GM12878 (cell line): Measurements from ENCODE around the gene TTC39B. TPM values are rescaled to one million over a fixed set of nuclear protein-coding genes. Genes with fewer than 3 reads are reported as not detected.

ENCODE experiments used
- ATAC-seq: fragments of 200-7000 bp; cut with Tn5 transposase; 3 replicates; pipeline ENCODE4 v1.9.1; 2020; ENCODE audit warnings: mild to moderate bottlenecking, moderate library complexity
- BruUV-seq: library from RNA; stranded (reverse); fragments of 400-500 nt; replicated peaks from 2 replicates; lab custom pipeline; 2021; lab: Mats Ljungman, UMichigan
- CTCF ChIA-PET: fragments of 300-600 bp; sonication (Branson Sonifier 250); formaldehyde crosslinking; extraction: SDS; loops from one replicate; lab custom pipeline; 2021; ENCODE audit warnings: inconsistent platforms; lab: Yijun Ruan, JAX
- POLR2A ChIA-PET: fragments of 350-600 bp; formaldehyde crosslinking; extraction: SDS; loops from one replicate; lab custom pipeline; 2021; ENCODE audit warnings: inconsistent platforms; lab: Charles Lee
- RAD21 ChIA-PET: fragments of 300-600 bp; sonication (Branson Sonifier 250); formaldehyde crosslinking; loops from one replicate; lab custom pipeline; 2023; ENCODE audit warnings: antibody characterized with exemption; ENCODE audit not compliant: unreplicated experiment; lab: Charles Lee
- SMC1A ChIA-PET: fragments of 300-600 bp; sonication (Branson Sonifier 250); formaldehyde crosslinking; loops from one replicate; lab custom pipeline; 2023; ENCODE audit not compliant: unreplicated experiment, uncharacterized antibody; lab: Charles Lee
- DNase-seq: peaks from one replicate; pipeline ENCODE4 v3.0.0-alpha.2; 2011; ENCODE audit warnings: low read depth, low spot score
- FAIRE-seq: peaks from 3 replicates; lab custom pipeline; 2011; peaks lifted over from hg19 to GRCh38; lab: Jason Lieb, UNC
- H2AFZ ChIP-seq: 2 replicates; pipeline ENCODE4 v1.6.0; 2011; ENCODE audit warnings: low read depth, low read length, control low read depth; ENCODE audit not compliant: control insufficient read depth
- H3K27ac ChIP-seq: 2 replicates; pipeline ENCODE4 v1.5.1; 2011; ENCODE audit warnings: control low read depth; ENCODE audit not compliant: control insufficient read depth, insufficient read depth
- H3K27me3 ChIP-seq, 2 experiments: replicated peaks in 1 of 2; 2 replicates each; pipeline versions ENCODE4 v1.6.0 to v1.6.1; 2011; ENCODE audit warnings: low read length in 1 of 2; ENCODE audit not compliant: control insufficient read depth in 2 of 2, insufficient read depth in 2 of 2
- H3K36me3 ChIP-seq, 2 experiments: 2 replicates each; pipeline ENCODE4 v1.5.1; 2011; ENCODE audit warnings: low read length in 1 of 2; ENCODE audit not compliant: control insufficient read depth in 2 of 2, insufficient read depth in 2 of 2
- H3K4me1 ChIP-seq: 2 replicates; pipeline ENCODE4 v1.6.1; 2011; ENCODE audit warnings: mild to moderate bottlenecking, low read length, moderate library complexity, mixed read lengths; ENCODE audit not compliant: control insufficient read depth, insufficient read depth
- H3K4me2 ChIP-seq: 2 replicates; pipeline ENCODE4 v1.6.0; 2011; ENCODE audit warnings: control low read depth; ENCODE audit not compliant: control insufficient read depth, insufficient read depth
- H3K4me3 ChIP-seq: fragments of 200-600 bp; sonication (generic); 2 replicates; pipeline ENCODE4 v1.5.1; 2016
- H3K79me2 ChIP-seq: 2 replicates; pipeline ENCODE4 v1.6.0; 2011; ENCODE audit warnings: low read length; ENCODE audit not compliant: control insufficient read depth, insufficient read depth
- H3K9ac ChIP-seq: 2 replicates; pipeline ENCODE4 v1.8.0; 2011; ENCODE audit warnings: low read length, control low read depth, mixed read lengths; ENCODE audit not compliant: control insufficient read depth, insufficient read depth
- H3K9me3 ChIP-seq: replicated peaks from 3 replicates; pipeline ENCODE4 v1.5.1; 2011; ENCODE audit warnings: mild to moderate bottlenecking, low read length; ENCODE audit not compliant: control insufficient read depth, insufficient read depth
- H4K20me1 ChIP-seq: 2 replicates; pipeline ENCODE4 v1.6.0; 2011; ENCODE audit not compliant: control insufficient read depth, insufficient read depth
- CBX3 ChIP-seq: fragments of 200-600 bp; sonication (generic); IDR thresholded peaks from 2 replicates; pipeline ENCODE4 v1.6.1; 2016; ENCODE audit warnings: low read depth, borderline replicate concordance
- CREB1 ChIP-seq: IDR thresholded peaks from 2 replicates; pipeline ENCODE4 v1.6.1; 2012; ENCODE audit warnings: low read depth, mild to moderate bottlenecking, inconsistent platforms
- GATAD2B ChIP-seq: fragments of 450-650 bp; conservative IDR thresholded peaks from 2 replicates; pipeline ENCODE4 v1.6.1; 2017; ENCODE audit warnings: low read depth, mild to moderate bottlenecking, moderate library complexity
- IKZF1 ChIP-seq: fragments of 450-650 bp; conservative IDR thresholded peaks from 2 replicates; pipeline ENCODE4 v1.6.1; 2017; ENCODE audit warnings: antibody characterized with exemption, mild to moderate bottlenecking
- MTA2 ChIP-seq: fragments of 450-650 bp; IDR thresholded peaks from 2 replicates; pipeline ENCODE4 v1.6.1; 2016; ENCODE audit warnings: low read depth, mild to moderate bottlenecking, moderate library complexity
- NR2F1 ChIP-seq: fragments of 450-650 bp; conservative IDR thresholded peaks from 2 replicates; pipeline ENCODE4 v1.6.1; 2017; ENCODE audit warnings: mild to moderate bottlenecking
- PKNOX1 ChIP-seq: fragments of 450-650 bp; IDR thresholded peaks from 2 replicates; pipeline ENCODE4 v1.6.1; 2016; ENCODE audit warnings: mild to moderate bottlenecking
- POLR2AphosphoS2 ChIP-seq: IDR thresholded peaks from 2 replicates; pipeline ENCODE4 v1.6.1; 2011; ENCODE audit warnings: low read depth, mild to moderate bottlenecking, low read length, improper control_type of control experiment, moderate library complexity
- RB1 ChIP-seq: fragments of 450-650 bp; formaldehyde crosslinking; IDR thresholded peaks from 2 replicates; pipeline ENCODE4 v1.6.1; 2017; ENCODE audit warnings: mild to moderate bottlenecking, borderline replicate concordance
- RFX5 ChIP-seq: IDR thresholded peaks from 2 replicates; pipeline ENCODE4 v1.6.1; 2011; ENCODE audit warnings: low read depth, low read length, improper control_type of control experiment
- RUNX3 ChIP-seq: IDR thresholded peaks from 2 replicates; pipeline ENCODE4 v1.6.1; 2012; ENCODE audit warnings: low read length, inconsistent platforms
- SMAD5 ChIP-seq: IDR thresholded peaks from 2 replicates; pipeline ENCODE4 v1.6.1; 2016; ENCODE audit warnings: antibody characterized with exemption, low read depth
- SMARCA5 ChIP-seq: fragments of 450-650 bp; IDR thresholded peaks from 2 replicates; pipeline ENCODE4 v1.6.1; 2017; ENCODE audit warnings: mild to moderate bottlenecking
- STAT1 ChIP-seq: fragments of 450-650 bp; conservative IDR thresholded peaks from 2 replicates; pipeline ENCODE4 v1.6.1; 2014; ENCODE audit warnings: antibody characterized with exemption, mild to moderate bottlenecking
- WGBS: methylation state at CpG from one replicate; pipeline ENCODE4 v1.1.6; 2016; ENCODE audit warnings: low lambda C conversion rate; ENCODE audit not compliant: insufficient replicate concordance, insufficient coverage; ENCODE audit errors: missing lambda C conversion rate; 5-methylcytosine and 5-hydroxymethylcytosine counted together
- in situ Hi-C: fragments of 300-500 bp; cut with MboI; formaldehyde crosslinking; loops from 9 replicates; pipeline ENCODE4 v1.14.3; 2018; ENCODE audit warnings: mixed read lengths
- intact Hi-C: fragments of 100-400 bp; cut with micrococcal nuclease; formaldehyde crosslinking; loops from one replicate; pipeline ENCODE4 v1.14.2; 2022; ENCODE audit not compliant: unreplicated experiment
- polyA plus RNA-seq, 11 experiments: library from polyadenylated mRNA; depleted of rRNA in 4 of 11; unstranded in 6 of 11; stranded (reverse) in 5 of 11; fragments of >200 nt; fragmentation: Nextera tagmentation in 4 of 11; fragmentation: Illumina TruSeq in 1 of 11; extraction: Ambion mirVana in 4 of 11; extraction: Trizol in 1 of 11; gene quantifications; 1 replicate in 1 of 11; 2 replicates in 10 of 11; pipeline versions ENCODE4 v1.2.1 to v1.2.3, GENCODE V29; 2011 to 2016; ENCODE audit warnings: inconsistent platforms in 2 of 11, missing spikeins in 2 of 11, low read depth in 1 of 11
- total RNA-seq, 4 experiments: library from RNA; depleted of rRNA in 3 of 4; stranded (reverse); fragments of >200 nt in 3 of 4; fragmentation: Illumina TruSeq in 1 of 4; extraction: Trizol in 1 of 4; gene quantifications; 2 replicates each; pipeline versions ENCODE4 v1.2.1 to v1.2.3, GENCODE V29; 2013 to 2021
- TF ChIP-seq, protein P1 (sequence below): fragments of 450-650 bp; conservative IDR thresholded peaks from 2 replicates; pipeline ENCODE4 v1.6.1; 2017; ENCODE audit warnings: mild to moderate bottlenecking, moderate library complexity
- TF ChIP-seq, protein P2 (sequence below): fragments of 450-650 bp; formaldehyde crosslinking; IDR thresholded peaks from 2 replicates; pipeline ENCODE4 v1.4.0; 2020; ENCODE audit warnings: mild to moderate bottlenecking, moderate library complexity

Gene TTC39B
- total and polyA plus RNA-seq, 10 of the 15 experiments (the other 5 are each of a cell fraction or from before 2014, with no cell fraction given): 0.68 to 2.5 (median 1.5) TPM

- Histone ChIP-seq H4K20me1 (no peaks in the 10 kb centered on the region), H3K4me1 (no peaks in the 10 kb centered on the region), H3K9ac (no peak overlapping the region), H3K4me3 (no peak overlapping the region), H3K4me2 (no peak overlapping the region), H3K36me3 (no peaks in the 10 kb centered on the region), H3K79me2 (no peaks in the 10 kb centered on the region), H2AFZ (no peak overlapping the region), H3K27me3 (no peaks in the 10 kb centered on the region), H3K9me3 (no peaks in the 10 kb centered on the region), H3K27ac (no peak overlapping the region)
- RAD21 ChIA-PET: no interaction called here
- DNase-seq (no peak), ATAC-seq (no peak), FAIRE-seq (no peak)
- no TSS peak for BruUV-seq
- SMC1A ChIA-PET: no interaction called here
- in situ Hi-C loops: no loop called here
- TF ChIP-seq, protein P1, sequence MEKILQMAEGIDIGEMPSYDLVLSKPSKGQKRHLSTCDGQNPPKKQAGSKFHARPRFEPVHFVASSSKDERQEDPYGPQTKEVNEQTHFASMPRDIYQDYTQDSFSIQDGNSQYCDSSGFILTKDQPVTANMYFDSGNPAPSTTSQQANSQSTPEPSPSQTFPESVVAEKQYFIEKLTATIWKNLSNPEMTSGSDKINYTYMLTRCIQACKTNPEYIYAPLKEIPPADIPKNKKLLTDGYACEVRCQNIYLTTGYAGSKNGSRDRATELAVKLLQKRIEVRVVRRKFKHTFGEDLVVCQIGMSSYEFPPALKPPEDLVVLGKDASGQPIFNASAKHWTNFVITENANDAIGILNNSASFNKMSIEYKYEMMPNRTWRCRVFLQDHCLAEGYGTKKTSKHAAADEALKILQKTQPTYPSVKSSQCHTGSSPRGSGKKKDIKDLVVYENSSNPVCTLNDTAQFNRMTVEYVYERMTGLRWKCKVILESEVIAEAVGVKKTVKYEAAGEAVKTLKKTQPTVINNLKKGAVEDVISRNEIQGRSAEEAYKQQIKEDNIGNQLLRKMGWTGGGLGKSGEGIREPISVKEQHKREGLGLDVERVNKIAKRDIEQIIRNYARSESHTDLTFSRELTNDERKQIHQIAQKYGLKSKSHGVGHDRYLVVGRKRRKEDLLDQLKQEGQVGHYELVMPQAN: no peak
- TF ChIP-seq CBX3: no peak
- TF ChIP-seq RUNX3: no peak
- TF ChIP-seq CREB1: no peak
- TF ChIP-seq SMARCA5: no peak
- TF ChIP-seq STAT1: no peak
- TF ChIP-seq POLR2AphosphoS2: no peak
- no peak for TF ChIP-seq RB1
- no peak for TF ChIP-seq MTA2
- TF ChIP-seq PKNOX1: no peak
- TF ChIP-seq, protein P2, sequence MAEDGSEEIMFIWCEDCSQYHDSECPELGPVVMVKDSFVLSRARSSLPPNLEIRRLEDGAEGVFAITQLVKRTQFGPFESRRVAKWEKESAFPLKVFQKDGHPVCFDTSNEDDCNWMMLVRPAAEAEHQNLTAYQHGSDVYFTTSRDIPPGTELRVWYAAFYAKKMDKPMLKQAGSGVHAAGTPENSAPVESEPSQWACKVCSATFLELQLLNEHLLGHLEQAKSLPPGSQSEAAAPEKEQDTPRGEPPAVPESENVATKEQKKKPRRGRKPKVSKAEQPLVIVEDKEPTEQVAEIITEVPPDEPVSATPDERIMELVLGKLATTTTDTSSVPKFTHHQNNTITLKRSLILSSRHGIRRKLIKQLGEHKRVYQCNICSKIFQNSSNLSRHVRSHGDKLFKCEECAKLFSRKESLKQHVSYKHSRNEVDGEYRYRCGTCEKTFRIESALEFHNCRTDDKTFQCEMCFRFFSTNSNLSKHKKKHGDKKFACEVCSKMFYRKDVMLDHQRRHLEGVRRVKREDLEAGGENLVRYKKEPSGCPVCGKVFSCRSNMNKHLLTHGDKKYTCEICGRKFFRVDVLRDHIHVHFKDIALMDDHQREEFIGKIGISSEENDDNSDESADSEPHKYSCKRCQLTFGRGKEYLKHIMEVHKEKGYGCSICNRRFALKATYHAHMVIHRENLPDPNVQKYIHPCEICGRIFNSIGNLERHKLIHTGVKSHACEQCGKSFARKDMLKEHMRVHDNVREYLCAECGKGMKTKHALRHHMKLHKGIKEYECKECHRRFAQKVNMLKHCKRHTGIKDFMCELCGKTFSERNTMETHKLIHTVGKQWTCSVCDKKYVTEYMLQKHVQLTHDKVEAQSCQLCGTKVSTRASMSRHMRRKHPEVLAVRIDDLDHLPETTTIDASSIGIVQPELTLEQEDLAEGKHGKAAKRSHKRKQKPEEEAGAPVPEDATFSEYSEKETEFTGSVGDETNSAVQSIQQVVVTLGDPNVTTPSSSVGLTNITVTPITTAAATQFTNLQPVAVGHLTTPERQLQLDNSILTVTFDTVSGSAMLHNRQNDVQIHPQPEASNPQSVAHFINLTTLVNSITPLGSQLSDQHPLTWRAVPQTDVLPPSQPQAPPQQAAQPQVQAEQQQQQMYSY (CRISPR knock-in tag): no peak
- TF ChIP-seq RFX5: no peak
- TF ChIP-seq NR2F1: no peak
- no peak for TF ChIP-seq IKZF1
- TF ChIP-seq SMAD5: no peak
- TF ChIP-seq GATAD2B: no peak
- CTCF ChIA-PET: interaction anchor here (0.9 to 1.1 kb wide), 2 partner anchors 11 to 46 kb away, joined by 3 read pairs; no protein-coding TSS in a partner anchor
- intact Hi-C loops: no loop called here
- POLR2A ChIA-PET: no interaction called here
- WGBS: 0% methylated on average over 2 of the region's 2 CpGs
Measured at GRCh38 chr9:15332939-15333338, 25.9 kb upstream of the TTC39B start.
